HG02970 (cell line): ENCODE measurements around the gene SLC7A14.

Source experiments
- ATAC-seq: cut with Tn5 transposase; IDR thresholded peaks from one replicate; pipeline ENCODE4 v1.9.1; 2021; ENCODE audit warnings: mild to moderate bottlenecking, moderate library complexity, moderate number of reproducible peaks; ENCODE audit not compliant: unreplicated experiment, low FRiP score

The SLC7A14 gene

GRCh38 chr3:170437176-170437575 is 148.7 kb downstream of the SLC7A14 start:
- no peak for ATAC-seq

DNA sequence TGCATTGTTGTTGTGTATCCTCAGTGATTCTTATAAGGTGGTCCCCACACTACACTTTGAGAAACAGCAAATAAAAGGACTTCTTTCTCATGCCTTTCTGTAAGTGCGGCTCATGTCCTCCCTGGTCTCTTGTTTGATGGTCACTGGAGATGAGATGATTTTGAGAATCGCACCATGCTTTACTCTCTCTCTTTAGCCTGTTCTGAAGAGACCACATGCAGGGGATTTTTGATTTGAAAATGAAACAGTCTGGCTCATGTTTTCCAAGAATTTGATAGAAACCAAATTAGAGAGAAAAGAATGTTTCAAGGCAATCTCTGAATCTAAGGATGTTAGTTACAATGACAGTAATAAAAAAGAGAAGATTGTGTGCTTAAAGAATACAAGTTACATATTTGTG is 149.2 kb downstream of the SLC7A14 start:
- ATAC-seq, result no peak

GRCh38 chr3:170432416-170432815 is 153.5 kb downstream of the SLC7A14 start:
- ATAC-seq, result no peak

DNA sequence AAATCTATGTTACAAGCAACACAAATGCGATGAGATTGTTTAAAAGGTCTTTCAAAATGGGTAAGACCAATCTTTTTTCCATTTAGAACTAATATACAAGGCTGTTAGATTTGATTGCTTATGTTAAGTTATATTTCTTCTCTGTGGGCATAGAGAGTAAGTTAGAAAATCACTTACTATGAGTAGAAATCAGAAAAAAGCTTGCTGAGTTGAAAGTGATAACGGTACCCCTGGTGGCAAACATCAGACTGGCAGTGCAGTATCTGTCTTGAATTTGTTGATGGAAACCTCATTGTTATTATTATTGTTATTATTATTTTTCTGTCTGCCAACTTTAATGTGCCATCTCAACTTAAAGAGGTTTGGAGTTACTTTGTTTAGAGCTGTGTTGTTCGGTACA is 154.8 kb downstream of the SLC7A14 start:
- ATAC-seq, result no peak

DNA sequence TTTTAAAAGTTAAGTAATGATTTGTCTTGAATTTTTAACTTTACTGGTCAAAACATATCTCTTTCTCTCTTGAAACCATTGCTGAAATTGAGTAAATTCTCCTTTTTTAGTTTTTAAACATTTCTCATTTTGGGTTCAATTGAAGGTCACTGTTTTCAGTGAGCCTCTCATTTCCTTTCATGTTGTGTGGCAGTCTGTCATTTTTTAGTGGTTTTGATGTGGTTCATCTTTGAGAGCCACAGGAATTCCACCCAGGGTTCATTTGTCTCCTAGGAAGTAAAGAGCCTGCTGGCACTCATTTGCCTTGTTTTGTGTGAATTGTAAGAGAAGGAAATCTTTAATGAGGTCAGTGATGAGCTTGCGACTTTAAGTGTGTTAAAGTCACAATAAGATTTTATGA is 156.8 kb downstream of the SLC7A14 start:
- no peak for ATAC-seq

DNA sequence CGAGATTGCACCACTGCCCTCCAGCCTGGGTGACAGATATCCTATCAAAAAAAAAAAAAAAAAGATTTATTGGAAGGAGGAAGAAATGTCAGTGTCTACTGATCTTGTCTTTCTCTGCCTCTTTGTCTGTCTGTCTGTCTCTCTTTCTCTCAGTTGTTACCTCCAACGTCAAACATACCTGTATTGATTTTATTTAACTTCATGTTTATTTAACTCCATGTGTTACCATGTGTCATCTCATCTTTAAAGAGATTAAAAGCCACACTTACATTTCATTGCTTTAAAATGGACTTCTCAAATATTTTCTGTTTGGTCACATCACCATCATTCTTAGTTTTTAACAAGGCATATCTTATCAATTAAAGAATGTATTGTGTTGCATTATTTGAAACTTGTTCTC is 157.8 kb downstream of the SLC7A14 start:
- no peak for ATAC-seq

DNA sequence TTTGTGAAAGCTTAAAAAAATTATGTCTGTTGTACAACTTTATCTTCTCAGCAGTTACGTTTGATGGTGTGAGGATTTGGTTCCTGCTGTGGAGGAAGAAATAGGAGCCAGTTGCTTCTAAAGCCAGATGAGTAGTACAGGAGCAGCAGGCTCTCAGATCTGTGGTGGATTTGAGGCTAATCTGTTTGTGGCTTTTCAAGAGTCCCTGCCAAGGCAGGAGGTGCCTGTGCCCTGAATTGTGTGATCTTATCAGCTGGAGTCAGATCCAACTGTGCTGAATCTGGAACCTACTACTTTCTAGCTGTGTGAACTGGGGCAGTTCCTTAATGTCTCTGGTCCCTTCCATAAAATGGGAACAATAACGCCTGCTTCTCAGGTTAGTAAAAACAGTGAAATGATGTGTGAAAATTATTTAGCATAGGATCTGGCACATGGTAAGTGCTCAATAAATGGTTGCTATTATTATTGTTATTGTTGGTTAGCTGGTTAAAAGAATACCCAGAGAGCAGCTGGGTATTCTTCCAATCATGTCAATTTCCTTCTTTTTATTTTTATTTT is 159.6 kb downstream of the SLC7A14 start:
- no peak for ATAC-seq

GRCh38 chr3:170425491-170426239 is 160.2 kb downstream of the SLC7A14 start:
- no peak for ATAC-seq

DNA sequence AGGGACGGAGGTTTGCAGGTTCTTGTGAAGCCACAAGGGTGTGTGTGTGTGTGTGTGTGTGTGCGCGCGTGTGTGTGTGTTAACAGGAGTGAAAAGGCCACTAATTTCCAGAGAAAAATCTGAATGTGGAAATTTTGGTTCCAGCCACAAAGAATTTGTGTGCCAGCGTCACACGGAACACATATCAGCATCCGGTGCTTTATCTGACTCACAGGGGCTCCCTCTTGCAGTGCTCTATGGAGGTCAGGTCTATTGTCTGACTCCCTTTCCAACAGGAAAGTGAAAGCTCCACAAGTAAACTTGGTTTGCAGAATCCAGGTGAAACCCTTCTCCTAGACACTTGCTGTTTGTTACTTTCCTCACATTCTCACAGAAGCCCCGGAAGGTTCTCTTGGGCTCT is 161.0 kb downstream of the SLC7A14 start:
- ATAC-seq, result no peak

DNA sequence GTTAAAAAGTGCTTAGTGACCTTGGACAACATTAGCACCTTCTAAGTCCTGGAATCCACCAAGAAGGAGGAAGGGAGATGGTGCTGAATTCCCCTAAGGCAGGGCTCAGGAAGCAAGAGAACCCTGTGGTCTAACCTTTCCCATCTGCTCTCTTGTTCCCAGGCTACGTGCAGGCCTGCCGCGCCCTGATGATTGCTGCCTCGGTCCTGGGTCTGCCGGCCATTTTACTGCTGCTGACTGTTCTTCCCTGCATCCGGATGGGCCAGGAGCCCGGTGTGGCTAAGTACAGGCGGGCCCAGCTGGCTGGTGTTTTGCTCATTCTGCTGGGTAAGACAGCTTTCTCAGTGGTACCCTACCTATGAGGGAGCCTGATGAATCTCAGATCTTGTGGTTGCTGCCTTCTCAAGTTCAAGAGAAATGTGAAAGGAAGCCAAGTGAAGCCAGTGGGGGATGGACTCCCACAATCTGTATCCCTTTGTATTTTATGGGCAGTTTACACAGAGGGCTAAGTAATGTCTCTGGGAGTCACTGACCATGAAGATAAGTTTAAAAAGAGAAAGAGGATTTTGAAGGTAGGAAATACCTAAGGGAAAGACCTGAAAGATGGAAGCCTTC is 162.8 kb downstream of the SLC7A14 start:
- ATAC-seq, result no peak

- ATAC-seq, result no peak
Observed at GRCh38 chr3:170421758-170422157, 164.1 kb downstream of the SLC7A14 start.

DNA sequence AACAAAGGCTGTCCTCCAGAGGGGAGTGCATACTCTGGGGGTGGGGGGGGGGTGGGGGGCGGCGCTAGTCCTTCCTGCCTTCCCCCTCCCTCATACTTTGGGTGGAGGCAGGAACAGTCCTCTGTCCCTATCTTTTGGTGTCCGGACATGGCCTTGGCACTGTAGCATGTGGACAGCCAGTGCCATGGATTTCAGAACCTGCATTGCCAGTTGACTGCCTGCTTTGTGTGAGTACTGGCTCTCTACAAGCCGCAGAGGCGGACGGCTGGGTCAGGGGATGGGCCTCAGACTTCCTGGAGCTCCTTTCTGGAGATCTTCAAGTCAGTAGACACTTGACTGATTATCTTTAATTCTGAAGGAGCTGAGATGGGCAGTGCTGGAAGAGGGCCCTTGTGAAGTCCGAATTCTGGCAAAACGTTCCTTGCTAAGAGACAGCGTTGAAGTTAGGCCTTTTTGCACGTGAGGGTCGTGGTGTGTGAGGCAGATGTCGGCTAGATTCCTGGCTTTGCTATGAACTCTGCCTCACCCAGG is 164.7 kb downstream of the SLC7A14 start:
- ATAC-seq, result no peak

- no peak for ATAC-seq
Observed at GRCh38 chr3:170420307-170420821, 165.5 kb downstream of the SLC7A14 start.

- ATAC-seq, result no peak
Observed at GRCh38 chr3:170419557-170420087, 166.3 kb downstream of the SLC7A14 start.

DNA sequence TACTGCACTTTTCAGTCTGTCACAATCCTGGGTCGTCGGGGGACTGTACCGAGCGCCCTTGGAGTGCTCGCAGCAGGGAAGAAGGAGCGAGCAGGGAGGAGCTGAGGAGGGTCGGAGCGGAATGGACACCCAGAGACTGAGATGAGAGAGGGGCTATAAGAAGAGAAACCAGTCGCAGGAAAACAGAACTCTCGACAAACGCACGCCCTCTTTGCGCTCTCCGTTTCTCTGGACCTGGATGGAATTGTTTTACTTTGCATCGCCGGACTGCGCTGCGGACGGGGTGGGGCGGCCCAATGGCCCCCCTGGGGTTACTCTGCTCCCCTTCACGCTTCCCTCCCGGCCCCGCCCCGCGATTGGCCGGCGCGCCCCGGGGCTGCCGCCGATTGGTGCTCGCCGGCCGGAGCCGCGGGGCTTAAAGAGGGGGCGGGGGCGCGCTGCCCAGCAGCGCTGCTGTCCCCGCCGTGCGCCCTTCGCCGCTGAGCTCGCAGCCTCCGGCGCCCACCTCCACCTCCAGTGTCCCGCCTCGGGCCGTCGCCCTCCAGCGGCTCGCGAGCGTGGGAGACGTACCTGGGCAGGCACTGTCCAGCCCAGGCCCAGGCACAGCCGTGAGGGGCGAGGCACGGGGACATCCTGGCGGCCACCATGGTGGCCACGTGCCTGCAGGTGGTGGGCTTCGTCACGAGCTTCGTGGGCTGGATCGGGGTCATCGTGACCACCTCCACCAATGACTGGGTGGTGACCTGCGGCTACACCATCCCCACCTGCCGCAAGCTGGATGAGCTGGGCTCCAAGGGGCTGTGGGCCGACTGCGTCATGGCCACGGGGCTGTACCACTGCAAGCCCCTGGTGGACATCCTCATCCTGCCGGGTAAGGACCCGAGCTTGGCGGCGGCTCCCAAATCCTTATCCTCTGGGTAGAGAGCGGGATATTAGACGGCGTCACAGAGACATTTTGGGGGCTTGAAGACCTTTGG is 167.2 kb downstream of the SLC7A14 start, which contains the start of gene CLDN11:
Gene CLDN11 (plus strand): TSS at position 447 of the 977 bp plus-strand sequence. CDS start 199 bp downstream, at position 646.
- no peak for ATAC-seq

GRCh38 chr3:170417090-170417489 is 168.8 kb downstream of the SLC7A14 start:
- ATAC-seq, result no peak

DNA sequence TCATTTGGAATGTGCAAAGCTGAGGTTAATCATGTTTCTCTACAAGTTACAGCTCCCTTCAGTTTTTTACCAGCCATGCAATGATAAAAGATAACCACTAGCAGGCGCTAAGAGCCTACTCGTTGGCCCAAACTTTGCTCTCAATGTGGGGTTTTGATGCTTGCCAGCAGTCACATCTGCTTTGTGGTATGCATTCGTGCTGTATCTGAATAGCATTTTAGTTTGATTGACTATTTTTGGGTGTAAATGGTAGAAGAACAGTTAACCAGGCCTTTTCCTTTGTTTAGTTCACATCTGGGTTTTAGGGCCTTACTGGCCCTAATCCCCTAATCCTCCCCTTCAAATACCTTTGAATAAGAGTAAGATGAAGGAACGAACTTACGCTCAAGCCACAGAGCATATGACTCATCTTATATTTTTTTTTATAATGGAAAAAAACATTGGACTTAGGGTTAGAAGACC is 171.6 kb downstream of the SLC7A14 start:
- no peak for ATAC-seq

GRCh38 chr3:170413291-170413690 is 172.6 kb downstream of the SLC7A14 start:
- no peak for ATAC-seq

GRCh38 chr3:170410428-170411029 is 175.3 kb downstream of the SLC7A14 start:
- no peak for ATAC-seq
